GM21528 (cell line): ENCODE data around the gene FBN2.

Experiments used
- ATAC-seq: cut with Tn5 transposase; IDR thresholded peaks from one replicate; pipeline ENCODE4 v1.9.1; 2021; ENCODE audit warnings: mild to moderate bottlenecking, moderate library complexity; ENCODE audit not compliant: unreplicated experiment, low FRiP score

FBN2 gene

GRCh38 chr5:128538000-128538249, at the start of gene FBN2:
TSS of gene FBN2 (minus strand) at chr5:128538245. CDS start at chr5:128537603, 642 bp downstream.
- ATAC-seq = no peak

DNA sequence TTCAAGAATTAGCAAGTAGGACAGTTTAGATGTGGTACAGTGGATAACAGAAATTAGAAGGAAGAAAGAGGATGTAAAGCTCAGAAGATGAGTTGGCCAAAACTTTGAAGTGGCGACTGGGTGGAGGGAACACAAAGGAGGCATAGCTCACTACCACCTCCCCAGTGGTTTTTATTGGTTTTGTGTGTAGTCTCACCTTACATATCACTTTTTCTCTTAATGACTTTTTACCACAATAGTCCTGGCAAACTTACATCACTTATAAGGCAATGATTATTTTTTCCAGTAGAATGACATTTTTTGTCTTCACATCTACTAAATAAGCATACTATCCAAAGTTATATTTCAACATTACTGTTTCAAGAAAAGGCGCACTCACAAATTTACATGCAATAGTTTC, 49.2 kb upstream of the FBN2 start:
- no peak for ATAC-seq

- no peak for ATAC-seq
Measured at GRCh38 chr5:128586848-128587247, 48.8 kb upstream of the FBN2 start.

- no peak for ATAC-seq
Measured at GRCh38 chr5:128579639-128580038, 41.6 kb upstream of the FBN2 start.

DNA sequence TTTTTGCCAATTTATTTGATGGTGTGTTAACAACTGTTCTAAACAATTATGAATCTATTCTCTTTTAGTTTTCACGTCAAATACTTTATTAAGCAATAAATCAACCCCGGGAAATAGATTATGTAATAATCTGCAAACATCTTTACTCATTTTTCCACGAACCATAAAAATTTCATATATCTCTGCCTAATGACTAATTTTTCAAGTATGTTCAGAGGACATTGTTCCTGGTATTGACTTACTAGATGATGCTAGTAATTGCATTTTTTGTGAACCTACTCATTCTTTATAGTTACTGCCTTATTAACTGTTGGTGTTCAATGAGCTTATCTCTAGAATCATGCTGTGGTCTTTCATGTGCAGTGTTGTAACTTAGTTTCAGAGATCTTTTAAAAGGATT, 41.0 kb upstream of the FBN2 start:
- ATAC-seq = no peak

GRCh38 chr5:128574041-128574440, 36.0 kb upstream of the FBN2 start:
- ATAC-seq = no peak

DNA sequence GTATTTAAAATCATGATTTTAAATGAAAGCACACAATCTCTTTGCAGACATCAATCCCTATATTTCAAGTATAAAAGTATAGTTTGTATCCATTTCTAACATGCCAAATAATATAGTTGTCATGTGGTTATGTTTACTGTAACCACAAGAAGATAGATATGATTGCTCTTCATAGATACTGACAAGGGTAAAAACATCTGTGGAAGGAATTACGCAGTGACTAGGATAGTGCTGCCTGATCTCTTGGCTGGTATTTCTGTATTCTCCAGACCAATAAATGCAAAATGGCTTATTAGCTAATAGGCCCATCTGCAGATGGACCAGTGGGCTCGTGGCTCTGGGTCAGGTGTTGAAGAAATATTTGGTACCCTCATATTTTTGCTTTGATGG, 34.9 kb upstream of the FBN2 start:
- ATAC-seq = no peak

DNA sequence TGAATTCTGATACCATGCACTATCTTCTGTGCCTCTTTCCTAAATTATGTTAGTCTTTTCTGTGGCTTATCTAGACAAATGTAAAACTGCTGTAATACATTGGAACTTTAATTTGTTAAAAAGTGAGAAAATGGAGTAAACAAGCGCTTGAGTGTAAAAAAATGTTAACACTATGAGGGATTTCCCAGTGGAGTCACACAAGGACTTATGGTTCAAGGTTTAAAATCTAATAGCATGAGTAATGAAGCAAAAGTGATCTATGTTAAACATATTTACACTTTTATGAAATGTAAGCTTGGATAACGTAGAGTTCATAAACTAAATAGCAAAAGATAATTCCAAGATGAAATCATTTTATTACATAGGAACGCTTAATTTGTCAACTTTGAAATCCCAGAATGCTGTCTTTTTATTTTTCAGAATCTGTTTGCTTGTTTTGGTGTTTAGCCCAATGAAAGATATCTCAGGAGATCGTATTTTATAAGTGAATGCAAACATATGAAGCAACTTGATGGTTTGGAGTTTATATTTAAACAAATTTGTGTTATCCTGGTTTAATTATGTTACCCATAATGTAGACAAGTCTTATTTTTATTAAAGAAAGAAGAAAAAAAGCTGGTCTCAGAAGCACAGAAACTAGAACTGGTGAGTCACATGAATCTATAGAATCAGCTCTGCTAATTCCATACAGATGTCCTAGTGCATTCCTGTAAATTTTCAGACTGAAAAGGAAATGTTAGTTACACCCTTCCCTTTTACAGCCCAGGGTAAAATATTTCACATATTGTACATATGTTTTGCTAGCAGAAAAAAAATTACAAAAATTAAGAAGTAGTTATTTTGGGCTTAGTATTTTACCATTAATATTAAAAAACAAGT, 34.2 kb upstream of the FBN2 start:
- no peak for ATAC-seq

DNA sequence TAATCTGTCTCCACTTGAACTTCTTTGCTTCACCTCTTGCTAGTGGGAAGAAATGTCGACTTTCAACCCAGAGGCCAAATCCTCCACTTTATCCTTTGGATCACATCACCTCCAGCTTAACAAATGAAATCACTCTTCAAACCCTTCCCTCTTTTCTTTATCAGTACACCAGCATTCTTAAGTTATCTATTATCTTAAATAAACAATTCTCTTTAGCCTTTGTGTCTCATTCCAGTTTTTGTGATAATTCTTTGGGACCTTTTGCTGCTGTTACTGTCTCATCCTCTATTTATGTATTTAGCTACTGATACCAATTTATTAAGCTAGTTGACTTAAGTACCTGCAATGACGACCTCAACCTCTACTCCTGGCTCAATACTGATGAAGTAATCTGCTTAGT, 28.1 kb upstream of the FBN2 start:
- no peak for ATAC-seq

DNA sequence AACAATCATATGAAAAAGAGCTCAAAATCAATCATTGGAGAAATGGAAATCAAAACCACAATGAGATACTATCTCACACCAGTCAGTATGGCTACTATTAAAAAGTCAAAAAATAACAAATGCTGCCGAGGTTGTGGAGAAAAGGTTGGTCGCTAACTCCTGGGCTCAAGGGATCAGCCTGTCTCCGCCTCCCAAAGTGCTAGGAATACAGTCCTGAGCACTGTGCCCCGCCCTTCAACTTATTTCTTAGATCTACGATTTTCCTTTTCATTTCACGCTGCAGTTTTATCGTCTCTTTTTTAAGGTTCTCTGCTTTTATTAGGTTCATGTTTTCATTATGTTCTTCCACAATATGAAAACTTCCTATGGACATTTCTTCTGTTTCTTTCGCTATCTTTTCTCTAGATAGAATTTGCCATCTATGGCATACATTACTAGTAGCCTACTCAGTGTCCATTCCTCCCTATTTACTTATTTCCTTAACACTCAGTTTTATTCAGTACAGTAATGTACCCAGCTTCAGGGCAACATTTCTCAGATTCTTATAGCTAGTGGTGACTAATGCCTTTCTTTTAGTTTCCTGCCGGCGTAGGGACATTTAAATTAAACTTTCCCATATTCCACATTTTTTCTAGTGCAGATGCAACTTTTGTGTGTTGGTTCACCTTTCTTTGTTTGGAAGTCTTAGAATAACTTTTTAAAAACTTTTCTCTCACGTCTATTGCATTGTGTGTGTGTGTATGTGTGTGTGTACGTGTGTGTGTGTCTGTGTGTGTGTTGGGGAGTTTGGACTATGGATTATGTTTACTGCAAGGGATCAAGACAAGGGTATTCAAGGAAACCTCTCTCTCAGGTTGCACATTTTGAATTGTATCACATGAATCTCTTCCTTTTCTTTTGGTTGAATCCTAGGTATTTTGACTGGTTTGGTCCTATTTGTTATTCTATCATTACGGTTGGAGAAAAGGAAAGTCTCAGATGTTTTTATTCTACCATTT, 21.6 kb upstream of the FBN2 start:
- no peak for ATAC-seq

GRCh38 chr5:128553747-128554146, 15.7 kb upstream of the FBN2 start:
- ATAC-seq = no peak

DNA sequence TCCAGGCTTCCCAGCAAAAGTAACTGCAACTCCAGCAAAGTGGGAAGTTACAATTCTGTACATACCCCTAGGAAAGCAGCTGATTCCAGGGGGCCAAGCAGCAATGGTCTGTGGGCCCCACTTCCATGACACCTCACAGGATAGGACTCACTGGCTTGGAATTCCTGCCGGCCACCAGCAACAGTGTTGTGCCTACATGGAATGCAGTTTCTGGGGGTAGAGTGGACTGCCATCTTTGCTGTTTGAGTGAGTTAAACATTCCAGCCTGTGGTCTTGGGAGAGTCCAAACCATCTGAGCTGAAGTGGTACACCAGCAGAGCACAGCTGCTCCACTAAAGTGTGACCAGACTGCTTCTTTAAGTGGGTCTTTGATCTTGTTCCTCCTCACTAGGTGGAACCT, 13.4 kb upstream of the FBN2 start:
- no peak for ATAC-seq

- ATAC-seq = no peak
Measured at GRCh38 chr5:128549496-128549895, 11.5 kb upstream of the FBN2 start.

DNA sequence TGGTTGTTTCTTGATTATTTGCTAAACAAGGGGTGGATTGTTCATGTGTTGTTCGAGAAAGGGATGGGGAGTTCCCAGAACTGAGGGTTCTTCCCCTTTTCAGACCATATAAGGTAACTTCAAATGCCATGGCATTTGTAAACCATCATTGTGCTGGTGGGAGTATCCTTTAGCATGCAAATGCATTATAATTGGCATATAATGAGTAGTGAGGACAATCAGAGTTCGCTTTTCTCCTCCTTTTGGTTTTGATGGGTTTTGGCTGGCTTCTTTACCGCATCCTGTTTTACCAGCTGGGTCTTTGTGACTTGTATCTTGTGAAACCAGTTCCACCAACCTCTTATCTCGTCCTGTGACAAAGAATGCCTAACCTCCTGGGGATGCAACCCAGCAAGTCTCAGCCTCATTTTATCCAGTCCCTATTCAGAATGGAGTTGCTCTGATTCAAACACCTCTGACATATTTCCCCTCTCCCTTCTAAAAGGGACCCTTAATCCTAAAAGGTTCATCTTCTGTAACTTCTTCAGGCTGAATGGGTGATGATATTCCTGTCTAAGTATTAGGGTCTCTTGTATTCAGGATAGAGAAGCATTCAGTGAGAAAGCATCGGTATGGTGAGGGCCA, 8.7 kb upstream of the FBN2 start:
- ATAC-seq = no peak

DNA sequence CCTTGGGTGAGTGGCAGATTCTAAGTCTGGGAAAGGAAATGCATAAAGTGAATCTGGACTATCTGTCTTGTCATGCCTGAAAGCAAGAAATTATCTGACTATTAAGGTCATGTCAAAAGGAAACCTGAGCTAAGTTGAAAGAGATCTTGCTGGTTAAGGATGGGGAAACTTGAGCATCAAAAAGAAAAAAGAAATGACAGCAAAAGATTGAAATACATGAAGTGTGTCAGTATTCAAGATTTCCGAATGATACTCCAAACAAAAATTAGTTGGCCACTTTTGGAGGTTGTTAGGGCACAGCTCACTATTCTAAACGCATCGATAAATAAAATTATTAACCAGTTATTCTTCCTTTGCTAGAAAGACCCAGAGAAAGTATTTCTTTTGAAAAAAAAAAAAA, 3.3 kb upstream of the FBN2 start:
- ATAC-seq = no peak

DNA sequence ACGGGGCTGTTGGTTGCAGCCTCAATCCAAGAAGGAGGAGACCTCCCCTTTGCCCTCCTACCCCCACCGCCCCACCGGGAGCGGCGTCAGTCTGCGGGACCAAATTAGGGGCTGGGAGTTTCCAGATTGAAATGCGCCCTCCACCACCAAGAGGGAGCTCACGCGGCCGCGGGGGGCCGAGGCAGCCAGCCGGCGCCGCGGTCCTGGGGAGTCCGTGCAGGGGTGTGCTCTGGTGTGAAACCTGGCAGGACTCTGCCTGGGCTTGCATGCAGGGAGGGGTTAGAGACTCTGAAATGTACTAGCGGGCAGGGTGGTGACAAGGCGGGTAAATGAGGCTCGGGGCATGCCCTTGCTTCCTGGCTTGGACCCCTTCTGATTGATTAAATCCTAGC, 989 bp upstream of the FBN2 start:
- ATAC-seq = no peak

- no peak for ATAC-seq
Measured at GRCh38 chr5:128538250-128539037, 399 bp upstream of the FBN2 start.

- ATAC-seq = no peak
Measured at GRCh38 chr5:128537221-128537999, 635 bp downstream of the FBN2 start.
